ENCODE data around the gene SLC1A5.
A peak's percentile ranks its signal among the peaks of the same experiment; 100 is the strongest.
"Not testable (repeated sequence)": the region's sequence is repeated elsewhere in the genome, so short reads cannot be mapped to it uniquely, and the experiment has no call there.

Gene SLC1A5

DNA sequence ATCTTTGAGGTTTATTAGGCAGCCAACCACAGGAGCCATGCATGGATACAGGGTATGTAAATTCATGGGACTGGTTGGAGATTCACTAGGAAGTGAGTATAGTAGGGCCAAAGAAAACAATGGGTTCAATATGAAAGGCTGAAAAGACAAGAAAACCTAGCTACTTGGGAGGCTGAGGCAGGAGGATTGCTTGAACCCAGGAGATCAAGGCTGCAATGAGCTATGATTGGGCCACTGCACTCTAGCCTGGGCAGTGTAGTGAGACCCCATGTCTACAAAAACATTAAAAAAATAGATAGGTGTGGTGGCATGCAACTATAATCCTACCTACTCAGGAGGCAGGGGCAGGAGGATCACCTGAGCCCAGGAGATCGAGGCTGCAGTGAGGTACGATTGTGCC is 10.3 kb upstream of the SLC1A5 start:
- DNase-seq, result no peak

DNA sequence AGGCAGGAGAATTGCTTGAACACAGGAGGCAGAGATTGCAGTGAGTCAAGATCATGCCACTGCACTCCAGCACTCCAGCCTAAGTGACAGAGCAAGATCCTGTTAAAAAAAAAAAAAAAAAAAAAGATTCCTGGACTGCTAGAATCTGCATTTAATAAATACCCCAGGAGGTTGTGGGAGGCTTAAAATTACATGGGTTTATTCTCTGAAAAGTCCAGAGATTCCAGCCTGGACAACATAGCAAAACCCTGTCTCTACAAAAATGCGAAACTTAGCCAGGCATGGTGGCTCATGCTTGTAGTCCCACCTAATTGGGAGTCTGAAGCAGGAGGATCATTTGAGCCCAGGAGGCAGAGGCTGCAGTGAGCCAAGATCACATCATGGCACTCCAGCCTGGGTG is 9.5 kb upstream of the SLC1A5 start:
- DNase-seq, result no peak

DNA sequence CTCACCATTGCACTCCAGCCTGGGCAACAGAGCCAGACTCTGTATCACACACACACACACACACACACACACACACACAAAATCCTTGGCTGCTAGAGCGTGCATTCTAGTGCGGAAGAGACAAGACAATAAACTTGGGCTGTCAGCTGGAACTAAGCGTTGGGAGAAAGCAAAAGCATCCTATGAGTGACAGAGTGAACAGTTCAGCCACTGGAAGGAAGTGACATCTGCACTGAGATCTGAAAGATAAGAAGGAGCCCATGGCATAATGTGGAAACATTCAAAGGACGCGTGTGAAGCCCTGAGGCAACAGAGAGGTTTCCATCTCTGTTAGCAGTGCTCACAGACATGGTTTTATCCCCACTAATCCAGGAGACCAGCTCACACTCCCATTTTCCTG is 3.5 kb upstream of the SLC1A5 start:
- DNase-seq, result no peak

DNA sequence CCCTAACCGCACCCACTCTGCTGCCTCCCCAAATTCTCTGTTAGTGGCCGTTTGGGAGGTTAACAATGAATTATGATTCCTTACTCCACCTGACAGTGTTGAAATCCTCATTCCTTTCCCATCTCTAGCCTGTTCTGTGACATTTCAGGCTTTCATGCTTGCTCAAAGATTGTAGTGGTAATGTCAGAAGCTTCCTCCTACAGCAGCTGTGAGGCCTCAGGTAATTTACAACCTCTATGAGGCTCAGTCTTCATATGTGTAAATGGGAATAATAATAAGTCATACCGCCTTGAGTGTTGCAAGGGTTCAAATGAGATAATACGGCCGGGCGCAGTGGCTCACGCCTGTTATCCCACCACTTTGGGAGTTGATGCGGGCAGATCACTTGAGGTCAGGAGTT is 977 bp upstream of the SLC1A5 start:
- no peak for DNase-seq

DNA sequence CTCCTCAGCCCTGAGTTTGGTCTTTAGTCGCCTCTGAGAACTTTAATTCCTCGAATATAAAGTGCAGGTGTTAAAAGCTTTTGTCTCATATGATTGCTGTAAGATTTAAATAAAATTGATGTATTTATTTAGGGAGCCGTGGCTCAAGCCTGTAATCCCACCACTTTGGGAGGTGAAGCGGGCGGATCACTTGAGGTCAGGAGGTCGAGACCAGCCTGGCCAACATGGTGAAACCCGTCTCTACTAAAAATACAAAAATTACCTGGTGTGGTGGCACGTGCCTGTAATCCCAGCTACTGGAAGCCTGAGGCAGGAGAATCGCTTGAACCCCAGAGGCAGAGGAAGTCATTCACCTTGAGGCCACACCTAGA is 559 bp upstream of the SLC1A5 start:
- DNase-seq, result no peak

DNA sequence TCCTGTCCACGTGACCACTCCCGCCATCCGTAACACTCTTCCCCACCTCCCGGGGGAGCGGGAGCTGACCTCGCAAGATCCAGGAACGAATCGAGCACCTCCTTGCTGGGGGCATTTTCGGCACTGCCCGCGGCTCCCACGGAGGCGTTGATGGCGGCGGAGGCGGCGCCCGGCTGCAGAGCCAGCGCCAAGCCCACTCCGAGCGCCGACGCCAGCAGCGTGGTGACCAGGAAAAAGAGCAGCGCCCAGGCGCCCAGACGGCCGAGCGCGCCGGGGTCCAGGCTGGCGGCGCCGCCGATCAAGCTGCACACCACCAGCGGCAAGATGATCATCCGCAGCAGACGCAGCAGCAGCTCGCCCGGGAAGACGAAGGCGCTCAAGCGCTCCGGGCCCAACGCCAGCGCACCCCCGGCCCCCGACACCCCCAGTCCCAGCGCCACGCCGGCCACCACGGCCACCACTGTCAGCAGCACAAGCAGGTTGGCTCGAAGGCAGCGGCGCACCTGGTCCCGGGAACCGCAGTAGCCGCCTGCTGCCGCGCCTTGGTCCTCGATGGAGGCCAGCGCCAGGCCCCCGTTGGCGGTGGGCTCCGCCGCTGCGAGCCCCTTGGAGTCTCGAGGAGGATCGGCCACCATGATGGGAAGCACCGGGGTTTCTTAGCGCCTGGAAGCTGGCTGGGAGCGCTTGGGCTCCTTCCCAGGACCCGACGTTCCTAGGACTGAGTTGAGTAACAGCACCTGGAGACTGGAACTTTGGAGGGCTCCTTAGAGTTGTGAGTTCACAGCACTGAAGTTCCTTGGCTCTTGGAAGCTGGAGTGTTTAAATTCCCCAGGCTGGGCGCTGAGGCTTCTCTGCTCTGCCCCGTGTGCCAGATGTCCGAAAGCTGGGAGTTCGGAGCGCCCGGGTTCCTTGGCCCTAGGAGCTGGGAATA is 798 bp downstream of the SLC1A5 start:
- peak; percentile 18 for DNase-seq

DNA sequence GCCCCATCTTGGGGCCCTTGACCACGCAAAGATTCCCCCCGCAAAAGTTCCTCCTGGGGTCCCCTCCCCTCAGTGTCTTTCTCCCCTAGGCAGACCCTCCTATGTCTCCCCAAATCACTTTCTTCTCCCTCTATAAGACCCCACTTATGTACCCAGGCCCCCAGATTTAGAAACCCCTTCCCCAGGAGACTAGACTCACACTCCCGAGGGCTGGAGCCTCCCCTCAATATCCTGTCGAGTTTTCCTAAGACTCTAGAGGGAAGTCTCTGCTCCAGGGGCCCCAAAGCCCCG is 1.4 kb downstream of the SLC1A5 start:
- no peak for DNase-seq

DNA sequence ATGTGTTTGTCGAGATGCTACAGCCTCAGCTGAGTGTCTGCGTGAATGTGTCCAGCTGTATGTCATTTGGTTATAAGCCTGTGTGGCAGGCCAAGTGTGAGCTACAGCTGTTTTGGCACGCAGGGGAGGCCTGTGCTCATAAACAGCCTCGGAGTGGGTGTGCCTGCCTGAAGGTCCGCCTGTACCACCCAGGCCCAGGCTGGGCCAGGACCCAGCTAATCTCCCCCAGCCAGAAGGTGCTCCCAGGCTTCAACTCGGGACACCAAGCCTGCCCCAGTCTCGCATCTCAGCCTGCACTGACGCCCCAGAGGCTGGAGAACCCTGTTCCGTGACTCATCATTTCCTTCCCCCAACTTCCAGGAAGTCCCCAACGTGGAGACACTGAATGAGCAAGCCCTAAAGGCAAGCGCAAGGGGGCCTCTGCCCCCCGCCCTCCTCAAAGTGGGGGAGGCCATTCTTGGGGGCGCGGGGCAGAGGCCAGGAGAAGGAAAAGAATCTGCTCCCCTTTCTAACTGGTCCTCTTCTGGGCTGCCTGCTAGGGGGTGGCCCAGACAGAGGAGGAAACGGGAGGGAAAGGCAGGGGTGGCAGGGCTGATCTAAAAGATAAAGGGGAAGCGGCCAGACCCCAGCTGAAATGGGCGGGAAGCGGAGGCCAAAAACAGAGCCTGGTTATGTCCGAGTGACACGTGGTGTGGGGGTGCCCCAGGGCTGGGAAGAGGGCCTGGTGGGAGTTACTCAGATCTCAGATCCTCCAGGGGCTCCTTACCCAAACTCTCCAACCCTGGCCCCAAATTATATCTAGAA is 2.0 kb downstream of the SLC1A5 start:
- peak; percentile 73 for DNase-seq

DNA sequence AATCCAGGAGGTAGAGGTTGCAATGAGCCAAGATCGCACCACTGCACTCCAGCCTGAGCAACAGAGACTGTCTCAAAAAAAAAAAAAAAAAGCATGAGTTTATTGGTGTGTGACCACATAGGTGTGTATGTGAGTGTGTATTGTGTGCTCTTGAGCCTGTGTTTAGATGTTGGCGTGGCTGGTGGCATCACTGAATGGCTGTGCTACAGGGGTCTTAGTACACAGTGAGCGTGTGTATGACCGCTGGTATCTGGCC is 2.5 kb downstream of the SLC1A5 start:
- DNase-seq, result no peak

DNA sequence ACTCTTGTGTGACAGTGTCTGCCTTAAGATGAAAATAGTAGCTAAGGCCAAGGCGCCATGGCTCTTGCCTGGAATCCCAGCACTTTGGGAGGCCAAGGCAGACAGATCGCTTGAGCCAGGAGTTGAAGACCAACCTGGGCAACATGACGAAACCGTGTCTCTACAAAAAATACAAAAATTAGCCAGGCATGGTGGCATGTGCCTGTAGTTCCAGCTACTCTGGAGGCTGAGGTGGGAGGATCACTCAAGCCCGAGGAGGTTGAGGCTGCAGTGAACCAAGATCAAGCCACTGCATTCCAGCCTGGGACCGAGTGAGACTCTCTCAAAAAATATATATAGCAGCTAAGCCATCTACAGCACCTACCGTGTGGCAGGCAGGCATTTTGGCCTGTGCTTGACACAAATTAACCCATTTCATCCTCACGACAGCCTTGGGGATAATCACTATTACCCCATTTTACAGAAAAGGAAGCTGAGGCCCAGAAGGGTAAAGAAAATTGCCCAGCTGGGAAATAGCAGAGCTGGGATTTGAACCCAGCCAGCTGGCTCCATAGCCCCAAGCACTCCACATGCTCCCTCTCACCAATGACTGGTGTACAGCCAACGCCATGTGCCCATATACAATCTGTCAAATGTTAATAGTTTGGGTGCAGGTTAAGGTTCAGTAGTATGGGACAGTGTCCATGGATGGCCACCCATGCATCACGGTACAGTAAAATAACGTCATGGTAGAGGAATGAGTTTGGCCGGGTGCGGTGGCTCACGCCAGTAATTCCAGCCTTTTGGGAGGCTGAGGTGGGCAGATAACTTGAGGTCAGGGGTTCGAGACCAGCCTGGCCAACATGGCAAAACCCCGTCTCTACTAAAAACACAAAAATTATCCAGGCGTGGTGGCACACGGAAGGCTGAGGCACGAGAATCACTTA is 3.1 kb downstream of the SLC1A5 start:
- DNase-seq, result no peak

DNA sequence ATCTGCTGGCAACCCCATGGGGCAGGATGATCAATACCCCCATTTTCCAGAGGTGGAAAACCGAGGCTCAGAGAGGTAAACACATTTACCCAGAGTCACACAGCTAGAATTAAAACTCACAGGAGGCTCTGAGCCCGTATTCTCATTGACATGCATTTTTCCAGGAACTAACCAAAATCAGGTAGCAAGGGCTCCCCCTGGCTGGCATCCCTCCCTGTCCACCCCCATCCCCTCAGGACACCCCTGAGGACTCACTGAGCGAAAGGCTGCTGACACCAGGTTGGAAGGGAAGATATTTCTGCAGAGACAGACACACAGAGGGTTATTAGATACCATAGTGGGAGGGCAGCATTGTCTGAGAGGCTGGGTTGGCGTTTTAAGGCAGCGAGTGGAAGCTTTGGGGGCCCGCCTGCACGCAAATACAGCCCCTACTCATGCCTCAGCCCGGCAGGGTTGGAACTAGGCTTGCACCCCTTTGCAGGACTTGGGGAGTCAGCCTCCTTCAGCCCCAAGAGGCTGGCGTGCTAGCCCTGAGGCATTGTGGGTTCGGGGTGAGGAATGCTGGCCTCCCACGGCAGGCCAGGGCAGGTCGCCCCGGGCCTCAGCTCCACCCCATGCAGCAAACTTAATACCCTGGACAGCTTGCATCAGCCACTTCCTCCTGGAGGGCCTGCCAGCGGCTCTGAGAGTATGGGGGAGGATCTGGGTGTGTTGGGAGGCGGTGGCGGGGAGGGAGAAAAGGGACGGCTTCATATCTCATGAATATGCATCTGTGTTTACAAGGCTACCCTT is 3.9 kb downstream of the SLC1A5 start:
- DNase-seq, result peak; percentile 59

DNA sequence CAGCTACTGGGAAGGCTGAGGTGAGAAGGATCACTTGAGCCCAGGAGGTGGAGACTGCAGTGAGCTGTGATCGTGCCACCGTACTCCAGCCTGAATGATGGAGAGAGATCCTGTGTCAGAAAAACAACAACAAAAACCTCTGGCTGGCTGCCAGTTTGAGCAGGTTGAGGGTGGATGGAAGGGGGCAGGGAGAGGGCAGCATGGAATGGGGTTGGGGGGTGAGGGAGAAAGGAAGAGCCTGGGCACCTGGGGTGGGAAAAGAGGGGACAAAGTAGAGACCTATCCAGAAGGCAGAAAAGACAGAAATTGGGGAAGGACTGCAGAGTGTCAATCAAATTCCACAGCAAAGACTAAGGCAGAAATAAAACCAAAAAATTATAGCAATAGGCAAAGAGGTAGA is 4.7 kb downstream of the SLC1A5 start:
- DNase-seq, result no peak

DNA sequence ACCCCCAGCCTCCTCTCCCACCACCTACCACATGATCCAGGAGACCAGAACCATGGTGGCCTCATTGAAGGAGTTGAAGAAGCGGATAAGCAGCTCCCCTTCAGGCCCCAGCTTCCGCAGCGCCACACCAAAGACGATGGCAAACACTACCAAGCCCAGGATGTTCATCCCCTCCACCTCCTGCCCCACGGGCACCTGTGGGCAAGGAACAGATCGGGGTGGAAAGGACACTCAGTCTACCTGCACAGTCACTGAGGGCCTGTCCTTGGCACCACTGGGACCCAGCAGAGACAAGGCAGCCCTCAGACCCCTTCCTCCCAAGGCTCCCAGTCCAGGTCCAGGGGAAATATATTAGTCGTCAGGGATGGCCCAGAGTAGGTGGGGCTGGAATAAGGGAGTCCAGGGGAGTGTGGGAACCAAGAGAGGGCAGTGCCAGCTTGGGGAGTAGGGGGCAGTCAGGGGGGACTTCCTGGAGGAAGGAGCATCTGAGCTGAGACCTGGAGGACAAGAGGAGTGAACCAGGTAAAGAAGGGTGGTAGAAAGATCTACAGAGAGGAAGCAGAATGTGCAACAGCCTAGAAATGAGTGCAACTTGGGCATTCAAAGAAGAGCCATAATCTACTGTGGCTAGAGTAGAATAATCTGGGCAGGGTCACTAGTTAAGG is 5.9 kb downstream of the SLC1A5 start:
- DNase-seq, result no peak

DNA sequence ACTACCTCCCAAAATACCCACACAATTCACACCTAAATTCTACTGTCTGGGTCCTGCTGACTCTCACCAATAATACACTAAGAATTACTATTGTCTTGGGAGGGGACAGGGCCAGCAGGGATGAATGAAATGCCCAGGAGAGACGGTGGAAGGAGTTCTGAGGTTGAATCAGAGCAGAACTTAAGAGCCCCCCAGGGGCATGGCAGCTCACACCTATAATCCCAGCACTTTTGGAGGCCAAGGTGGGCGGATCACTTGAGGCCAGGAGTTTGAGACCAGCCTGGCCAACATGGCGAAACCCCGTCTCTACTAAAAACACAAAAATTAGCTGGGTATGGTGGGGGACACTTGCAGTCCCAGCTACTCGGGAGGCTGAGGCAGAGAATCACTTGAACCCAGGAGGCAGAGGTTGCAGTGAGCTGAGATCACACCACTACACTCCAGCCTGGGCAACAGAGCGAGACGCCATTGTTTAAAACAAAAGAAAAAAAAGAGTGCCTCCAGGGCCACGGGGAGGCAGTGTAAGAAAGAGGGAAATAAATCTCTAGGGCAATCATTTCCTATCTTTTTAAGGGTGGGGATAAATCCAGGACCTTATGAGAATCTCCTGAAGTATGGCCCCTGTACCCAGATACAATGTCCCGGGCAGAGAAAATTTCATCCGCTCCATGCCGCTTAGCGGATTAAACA is 10.3 kb downstream of the SLC1A5 start:
- not testable (repeated sequence) for DNase-seq

DNA sequence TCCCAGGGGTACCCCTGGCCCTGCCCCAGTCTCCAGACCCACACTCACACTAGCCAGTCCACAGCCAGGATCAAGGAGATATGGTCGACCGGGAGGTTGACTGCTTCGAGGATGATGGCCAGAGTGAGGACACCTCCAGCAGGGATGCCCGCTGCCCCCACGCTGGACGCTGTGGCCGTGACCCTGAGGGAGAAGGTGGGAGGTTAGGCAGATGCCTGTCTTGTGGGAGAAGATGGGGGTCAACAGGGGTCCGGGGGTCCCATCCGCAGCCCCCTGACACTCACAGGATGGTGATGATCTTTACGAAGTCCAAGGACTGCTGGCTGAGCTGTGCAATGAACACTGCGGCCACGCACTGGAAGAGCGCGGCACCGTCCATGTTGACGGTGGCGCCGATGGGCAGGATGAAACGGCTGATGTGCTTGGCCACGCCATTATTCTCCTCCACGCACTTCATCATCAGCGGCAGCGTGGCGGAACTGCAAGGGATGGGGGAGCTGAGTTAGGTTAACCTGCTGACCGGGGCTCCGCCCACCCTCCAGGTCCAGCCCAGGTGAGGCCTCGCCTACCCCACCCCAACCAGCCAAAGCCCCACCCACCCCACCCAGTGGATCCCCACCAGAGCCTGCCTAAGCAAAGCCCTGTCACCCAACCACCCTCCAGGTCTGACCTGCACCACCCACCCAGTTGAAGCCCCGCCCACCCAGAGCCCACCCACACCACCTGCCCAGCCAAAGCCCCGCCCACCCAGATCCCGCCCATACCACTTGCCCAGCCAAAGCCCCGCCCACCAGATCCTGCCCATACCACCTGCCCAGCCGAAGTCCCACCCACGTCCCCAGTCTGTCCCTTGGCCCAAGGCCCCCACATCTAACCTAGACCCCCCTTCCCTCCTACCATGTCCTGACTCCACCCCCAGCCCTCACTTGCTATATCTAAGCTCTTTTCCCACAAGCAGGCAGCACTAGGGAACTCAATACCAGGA is 11.2 kb downstream of the SLC1A5 start:
- no peak for DNase-seq

DNA sequence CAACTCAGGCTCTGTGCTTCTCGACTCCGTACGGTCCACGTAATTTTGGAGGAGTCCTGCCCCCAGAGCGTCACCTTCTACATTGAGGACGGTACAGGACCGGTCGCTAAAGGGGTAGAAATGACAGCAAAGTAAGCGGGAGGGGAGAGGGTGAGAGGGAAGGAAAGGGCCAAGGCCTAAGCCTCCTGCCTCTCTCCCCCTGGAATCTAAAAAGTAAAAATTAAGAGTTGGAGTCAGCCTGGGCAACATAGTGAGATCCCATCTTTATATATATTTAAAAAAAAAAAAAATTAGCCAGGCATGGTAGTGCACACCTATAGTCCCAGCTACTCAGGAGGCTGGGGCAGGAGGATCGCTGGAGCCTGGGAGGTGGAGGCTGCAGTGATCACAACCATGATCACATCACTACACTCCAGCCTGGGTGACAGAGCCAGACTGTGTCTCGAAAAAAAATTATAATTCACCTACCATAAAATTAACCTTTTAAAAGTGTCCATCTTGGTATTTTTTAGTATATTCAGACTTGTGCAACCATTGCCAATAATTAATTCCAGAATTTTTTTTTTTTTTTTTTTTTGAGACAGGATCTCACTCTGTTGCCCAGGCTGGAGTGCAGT is 12.6 kb downstream of the SLC1A5 start:
- no peak for DNase-seq

DNA sequence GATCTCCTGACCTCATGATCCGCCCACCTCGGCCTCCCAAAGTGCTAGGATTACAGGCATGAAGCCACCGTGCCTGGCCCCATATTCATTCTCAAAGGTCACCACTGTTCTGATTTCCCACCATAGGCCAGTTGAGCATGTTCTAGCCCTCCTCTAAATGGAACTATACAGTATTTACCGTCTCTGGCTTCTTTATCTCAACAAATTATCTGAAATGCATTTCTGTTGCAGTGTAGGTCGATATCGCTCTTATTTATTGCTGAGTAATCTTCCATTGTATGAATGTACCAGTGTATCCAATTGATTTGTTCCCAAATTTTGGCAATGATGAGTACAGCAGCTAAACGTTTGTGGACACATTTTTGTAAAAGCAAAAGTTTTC is 15.4 kb downstream of the SLC1A5 start:
- DNase-seq, result no peak

DNA sequence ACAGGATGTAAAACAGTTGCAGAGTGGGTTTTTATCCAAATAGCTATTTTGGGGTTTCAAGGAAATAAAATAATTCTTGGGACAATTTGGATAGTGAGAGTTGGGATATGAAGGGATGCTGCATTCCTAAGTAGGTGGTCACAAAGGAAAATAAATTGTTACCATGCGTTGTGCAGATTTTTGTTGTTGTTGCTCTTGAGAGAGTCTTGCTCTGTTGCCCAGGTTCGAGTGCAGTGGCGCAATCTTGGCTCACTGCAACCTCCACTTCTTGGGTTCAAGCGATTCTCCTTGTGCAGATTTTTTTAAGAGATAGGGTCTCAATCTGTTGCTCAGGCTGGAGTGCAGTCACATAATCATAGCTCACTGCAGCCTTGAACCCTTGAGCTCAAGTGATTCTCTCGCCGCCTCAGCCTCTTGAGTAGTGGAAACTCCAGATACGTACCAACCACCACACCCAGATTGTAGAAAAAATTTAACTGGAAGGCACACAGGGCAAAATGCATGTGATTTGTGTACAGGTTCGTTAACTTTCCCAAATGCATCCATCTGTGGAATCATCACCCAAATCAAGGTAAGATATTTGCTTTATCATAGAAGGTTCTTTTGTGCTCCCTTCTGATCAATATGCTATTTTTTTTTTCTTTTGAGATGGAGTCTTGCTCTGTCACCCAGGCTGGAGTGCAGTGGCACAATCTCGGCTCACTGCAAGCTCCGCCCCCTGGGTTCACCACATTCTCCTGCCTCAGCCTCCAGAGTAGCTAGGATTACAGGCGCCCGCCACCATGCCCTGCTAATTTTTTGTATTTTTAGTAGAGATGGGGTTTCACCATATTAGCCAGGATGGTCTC is 16.0 kb downstream of the SLC1A5 start:
- no peak for DNase-seq

DNA sequence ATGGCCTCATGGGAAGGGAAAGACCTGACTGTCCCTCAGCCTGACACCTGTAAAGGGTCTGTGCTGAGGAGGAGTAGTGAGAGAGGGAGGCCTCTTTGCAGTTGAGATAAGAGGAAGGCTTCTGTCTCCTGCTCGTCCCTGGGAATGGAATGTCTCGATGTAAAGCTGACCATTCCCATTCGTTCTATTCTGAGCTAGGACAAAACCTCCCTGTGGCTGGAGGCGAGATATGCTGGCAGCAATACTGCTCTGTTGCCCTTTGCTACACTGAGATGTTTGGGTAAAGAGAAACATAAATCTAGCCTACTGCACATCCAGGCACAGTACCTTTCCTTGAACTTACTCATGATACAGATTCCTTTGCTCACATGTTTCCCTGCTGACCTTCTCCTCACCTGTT is 19.6 kb downstream of the SLC1A5 start:
- not testable (repeated sequence) for DNase-seq
